ENCODE results near the gene ZBED2. TPM values are rescaled to one million over a fixed set of nuclear protein-coding genes. Genes with fewer than 3 reads are reported as not detected.
"Not testable (repeated sequence)": the region's sequence is repeated elsewhere in the genome, so short reads cannot be mapped to it uniquely, and the experiment has no call there.

ZBED2 gene
- under 1 TPM; 0.18 to 0.31 (median 0.30) TPM for polyA plus RNA-seq (ENCODE audit: insufficient read length in 3 of 3)

- no peak for DNase-seq (ENCODE audit: low read depth in 3 of 3, low spot score in 2 of 3)
These were observed at the start of gene ZBED2 for GRCh38 chr3:111595232-111595631. Gene ZBED2, minus strand, starts transcription at chr3:111595346. Its CDS starts 1,145 bp downstream, at chr3:111594201.

GRCh38 chr3:111639316-111639715, 44.2 kb upstream of the ZBED2 start:
- no peak for DNase-seq (ENCODE audit: low read depth in 3 of 3, low spot score in 2 of 3)

- no peak for DNase-seq (ENCODE audit: low read depth in 3 of 3, low spot score in 2 of 3)
These were observed 41.3 kb upstream of the ZBED2 start for GRCh38 chr3:111636366-111636885.

GRCh38 chr3:111635403-111635802, 40.3 kb upstream of the ZBED2 start:
- DNase-seq (ENCODE audit: low read depth in 3 of 3, low spot score in 2 of 3) = no peak

GRCh38 chr3:111630638-111631037, 35.5 kb upstream of the ZBED2 start:
- not testable (repeated sequence) for DNase-seq (ENCODE audit: low read depth in 3 of 3, low spot score in 2 of 3)

- DNase-seq (ENCODE audit: low read depth in 3 of 3, low spot score in 2 of 3) = not testable (repeated sequence)
These were observed 33.9 kb upstream of the ZBED2 start for GRCh38 chr3:111629018-111629417.

- DNase-seq (ENCODE audit: low read depth in 3 of 3, low spot score in 2 of 3) = no peak
These were observed 31.9 kb upstream of the ZBED2 start for GRCh38 chr3:111627092-111627491.

GRCh38 chr3:111621535-111621934, 26.4 kb upstream of the ZBED2 start:
- no peak for DNase-seq (ENCODE audit: low read depth in 3 of 3, low spot score in 2 of 3)

GRCh38 chr3:111619833-111620232, 24.7 kb upstream of the ZBED2 start:
- DNase-seq (ENCODE audit: low read depth in 3 of 3, low spot score in 2 of 3) = no peak

- no peak for DNase-seq (ENCODE audit: low read depth in 3 of 3, low spot score in 2 of 3)
These were observed 23.8 kb upstream of the ZBED2 start for GRCh38 chr3:111618945-111619344.

GRCh38 chr3:111617912-111618601, 22.9 kb upstream of the ZBED2 start:
- no peak for DNase-seq (ENCODE audit: low read depth in 3 of 3, low spot score in 2 of 3)

- DNase-seq (ENCODE audit: low read depth in 3 of 3, low spot score in 2 of 3) = no peak
These were observed 22.3 kb upstream of the ZBED2 start for GRCh38 chr3:111617406-111617805.

- no peak for DNase-seq (ENCODE audit: low read depth in 3 of 3, low spot score in 2 of 3)
These were observed 21.4 kb upstream of the ZBED2 start for GRCh38 chr3:111616417-111617105.

- DNase-seq (ENCODE audit: low read depth in 3 of 3, low spot score in 2 of 3) = no peak
These were observed 20.7 kb upstream of the ZBED2 start for GRCh38 chr3:111615880-111616279.

GRCh38 chr3:111613294-111613693, 18.1 kb upstream of the ZBED2 start:
- no peak for DNase-seq (ENCODE audit: low read depth in 3 of 3, low spot score in 2 of 3)

- no peak for DNase-seq (ENCODE audit: low read depth in 3 of 3, low spot score in 2 of 3)
These were observed 15.5 kb upstream of the ZBED2 start for GRCh38 chr3:111610612-111611054.

GRCh38 chr3:111610189-111610588, 15.0 kb upstream of the ZBED2 start:
- DNase-seq (ENCODE audit: low read depth in 3 of 3, low spot score in 2 of 3) = no peak

- no peak for DNase-seq (ENCODE audit: low read depth in 3 of 3, low spot score in 2 of 3)
These were observed 14.6 kb upstream of the ZBED2 start for GRCh38 chr3:111609700-111610099.

- DNase-seq (ENCODE audit: low read depth in 3 of 3, low spot score in 2 of 3) = no peak
These were observed 13.2 kb upstream of the ZBED2 start for GRCh38 chr3:111608383-111608782.

- no peak for DNase-seq (ENCODE audit: low read depth in 3 of 3, low spot score in 2 of 3)
These were observed 12.2 kb upstream of the ZBED2 start for GRCh38 chr3:111607240-111607920.

GRCh38 chr3:111605493-111605892, 10.3 kb upstream of the ZBED2 start:
- no peak for DNase-seq (ENCODE audit: low read depth in 3 of 3, low spot score in 2 of 3)

Data from right renal cortex interstitium (tissue), 3 donors.